GM12865 (cell line): ENCODE data around the gene CDH6.

Experiments used
- DNase-seq: peaks from one replicate; pipeline ENCODE4 v3.0.0; 2010; ENCODE audit warnings: low read depth
- H3K4me3 ChIP-seq: 2 replicates; pipeline ENCODE4 v1.5.1; 2011; ENCODE audit warnings: mild to moderate bottlenecking, low read depth, low read length, control low read depth
- CTCF ChIP-seq: IDR thresholded peaks from 2 replicates; pipeline ENCODE4 v1.5.1; 2011; ENCODE audit warnings: low read length, control low read depth, low read depth, inconsistent platforms; ENCODE audit not compliant: insufficient read depth; ENCODE audit errors: missing control alignments

The CDH6 gene

GRCh38 chr5:31194892-31195555, 1.5 kb downstream of the CDH6 start:
- no peak for DNase-seq
- no peak for TF ChIP-seq CTCF
- no peak overlapping the region for H3K4me3 ChIP-seq

GRCh38 chr5:31196309-31196708, 2.8 kb downstream of the CDH6 start:
- H3K4me3 ChIP-seq, result no peak overlapping the region
- TF ChIP-seq CTCF, result no peak
- DNase-seq, result no peak

- TF ChIP-seq CTCF, result no peak
- H3K4me3 ChIP-seq, result no peak overlapping the region
- DNase-seq, result no peak
These were observed 3.7 kb downstream of the CDH6 start for GRCh38 chr5:31197183-31197582.

- no peak overlapping the region for H3K4me3 ChIP-seq
- TF ChIP-seq CTCF, result no peak
- no peak for DNase-seq
These were observed 11.5 kb downstream of the CDH6 start for GRCh38 chr5:31204958-31205357.

GRCh38 chr5:31208043-31208442, 14.6 kb downstream of the CDH6 start:
- TF ChIP-seq CTCF, result no peak
- DNase-seq, result no peak

GRCh38 chr5:31209334-31209733, 15.8 kb downstream of the CDH6 start:
- no peak for DNase-seq
- no peak for TF ChIP-seq CTCF
- no peak overlapping the region for H3K4me3 ChIP-seq

More at GRCh38 chr5:31208043-31208442, 14.6 kb downstream of the CDH6 start:
- no peak overlapping the region for H3K4me3 ChIP-seq

GRCh38 chr5:31211098-31211497, 17.6 kb downstream of the CDH6 start:
- H3K4me3 ChIP-seq, result no peak overlapping the region
- DNase-seq, result no peak
- no peak for TF ChIP-seq CTCF
